Inflammatory macrophage treated with lipopolysaccharide for 1 hour (primary cell): Measurements from ENCODE around the gene ELAVL3.
"Not testable (repeated sequence)": the region's sequence is repeated elsewhere in the genome, so short reads cannot be mapped to it uniquely, and the experiment has no call there.

Source experiments
- DNase-seq, 2 donors: peaks; one replicate each; pipeline ENCODE4 v3.0.0-alpha.2; 2020 to 2022

ELAVL3 gene

DNA sequence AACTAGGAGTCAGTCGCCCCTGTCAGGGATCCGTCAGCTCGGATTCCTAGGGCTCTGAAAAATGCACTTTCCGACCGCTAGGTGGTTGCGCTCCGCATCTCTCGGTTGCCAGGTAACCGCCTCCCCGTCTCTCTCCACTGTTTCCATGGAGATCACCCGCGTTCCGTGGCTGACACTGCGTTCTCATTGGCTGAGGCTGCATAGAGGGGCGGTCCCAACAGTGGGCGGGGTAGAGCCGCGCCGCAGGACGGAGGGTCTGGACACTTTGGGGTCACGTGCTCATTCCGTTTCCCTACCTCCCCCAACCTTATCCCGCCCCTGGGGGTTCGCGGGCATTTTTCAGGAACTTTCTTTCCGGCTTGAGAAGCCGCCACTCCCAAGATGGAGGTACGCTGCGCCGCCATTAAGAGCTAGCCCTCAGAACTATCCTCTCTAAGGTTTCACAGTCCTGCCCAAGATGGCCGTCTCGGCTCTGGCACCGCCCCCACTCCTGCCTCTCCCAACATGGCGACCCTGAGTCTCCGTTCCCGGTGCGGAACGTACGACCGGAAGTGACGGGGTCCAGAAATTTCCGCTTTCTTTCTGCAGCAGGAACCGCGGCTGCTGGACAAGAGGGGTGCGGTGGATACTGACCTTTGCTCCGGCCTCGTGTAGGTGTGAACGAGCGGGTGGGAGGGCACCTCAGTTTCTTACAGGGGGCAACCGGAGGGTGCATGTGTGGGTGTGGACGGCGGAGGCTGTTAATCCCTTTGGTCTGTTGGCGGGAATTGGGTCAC is 45.6 kb downstream of the ELAVL3 start, which contains the start of the genes ODAD3 and PRKCSH:
ODAD3 (minus strand) TSS at position 65 of the 776 bp plus-strand sequence. CDS start 105 bp downstream, outside the sequence.
PRKCSH (plus strand) TSS at position 579 of the 776 bp plus-strand sequence. CDS start 483 bp downstream, outside the sequence.
- DNase-seq = peak; percentile 100

DNA sequence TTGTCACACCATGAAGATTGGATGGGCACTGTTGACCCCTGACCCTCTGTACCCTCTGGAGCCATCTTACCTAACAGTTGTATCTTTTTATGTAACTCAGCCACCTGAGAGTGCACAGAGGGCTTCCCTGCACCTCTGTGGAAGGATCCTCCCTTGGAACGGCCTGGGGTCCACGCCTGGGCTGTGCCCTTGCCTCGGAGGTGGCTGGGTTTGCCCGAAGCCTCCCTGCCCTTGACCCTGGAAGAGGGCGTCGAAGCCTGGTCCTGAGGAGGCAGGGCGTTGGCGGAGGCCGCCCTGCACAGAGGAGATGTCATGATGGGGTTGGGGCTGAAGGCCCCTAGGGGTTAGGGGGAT is 46.2 kb downstream of the ELAVL3 start:
- no peak for DNase-seq

DNA sequence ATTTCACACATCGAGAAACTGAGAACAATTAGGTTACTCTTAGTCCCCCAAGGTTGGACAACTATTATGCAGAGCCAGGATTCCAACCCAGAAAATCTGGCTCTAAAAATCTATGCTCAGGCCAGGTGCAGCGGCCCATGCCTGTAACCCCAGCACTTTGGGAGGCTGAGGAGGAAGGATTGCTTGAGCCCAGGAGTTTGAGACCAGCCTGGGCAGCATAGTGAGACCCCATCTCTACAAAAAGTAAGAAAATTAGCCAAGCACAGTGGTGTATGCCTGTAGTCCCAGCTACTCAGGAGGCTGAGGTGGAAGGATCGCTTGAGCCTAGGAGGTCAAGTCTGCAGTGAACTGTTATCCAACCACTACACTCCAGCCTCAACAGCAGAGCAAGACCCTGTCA is 47.3 kb downstream of the ELAVL3 start:
- not testable (repeated sequence) for DNase-seq

DNA sequence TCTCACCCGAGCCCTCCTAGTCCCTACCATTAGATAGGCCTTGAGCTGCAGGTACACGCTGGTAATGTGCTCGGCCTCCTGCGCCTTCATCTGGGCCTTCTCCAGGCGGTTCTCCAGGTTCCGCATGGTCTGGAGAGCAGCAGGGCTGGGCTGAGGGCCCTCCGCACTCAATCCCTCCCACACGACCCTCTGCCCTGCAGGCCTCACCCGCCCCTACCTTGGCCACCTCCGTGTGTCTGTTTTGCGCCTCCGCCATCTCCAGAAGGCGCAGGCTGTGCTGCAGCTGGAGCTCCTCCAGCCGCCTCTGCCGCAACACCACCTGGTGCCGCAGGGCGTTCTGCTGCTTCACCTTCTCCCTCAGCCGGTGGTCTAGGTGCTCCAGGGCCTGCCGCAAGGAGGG is 54.2 kb downstream of the ELAVL3 start:
- DNase-seq = no peak

DNA sequence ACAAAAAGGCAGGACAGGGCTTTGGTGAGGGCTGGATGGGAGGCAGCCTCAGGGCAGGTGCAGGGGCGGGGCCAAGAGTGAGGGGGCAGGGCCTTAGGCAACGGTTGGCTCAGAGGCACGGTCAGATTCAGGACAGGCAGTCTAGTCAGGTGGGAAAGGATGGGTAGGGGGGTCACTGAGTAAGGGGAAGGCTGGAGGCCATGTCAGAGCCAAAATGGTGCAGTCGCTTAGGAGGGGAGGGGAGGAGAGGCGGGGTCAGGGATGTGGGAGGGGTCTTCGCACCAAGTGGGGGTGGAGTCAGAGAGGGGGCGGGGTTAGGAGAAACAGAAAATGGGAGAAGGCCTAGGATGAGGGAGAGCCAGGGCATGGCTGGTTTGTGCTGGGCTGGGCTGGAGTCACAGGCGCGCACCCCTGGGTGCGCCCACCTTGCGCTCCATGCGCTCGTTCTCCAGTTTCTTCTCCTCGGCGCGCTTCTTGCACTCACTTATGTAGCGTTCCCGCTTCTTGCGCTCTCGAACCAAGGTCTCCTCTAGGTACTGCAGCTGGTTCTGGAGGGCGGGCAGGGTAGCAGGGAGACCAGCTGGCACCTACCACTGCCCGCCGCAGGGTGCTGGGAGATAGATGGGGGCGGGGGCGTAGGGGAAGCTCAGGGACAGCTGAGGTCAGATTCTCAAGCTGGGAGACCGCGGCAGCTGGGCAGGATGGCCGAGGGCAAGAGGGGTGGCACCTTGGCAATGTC is 55.0 kb downstream of the ELAVL3 start:
- no peak for DNase-seq

DNA sequence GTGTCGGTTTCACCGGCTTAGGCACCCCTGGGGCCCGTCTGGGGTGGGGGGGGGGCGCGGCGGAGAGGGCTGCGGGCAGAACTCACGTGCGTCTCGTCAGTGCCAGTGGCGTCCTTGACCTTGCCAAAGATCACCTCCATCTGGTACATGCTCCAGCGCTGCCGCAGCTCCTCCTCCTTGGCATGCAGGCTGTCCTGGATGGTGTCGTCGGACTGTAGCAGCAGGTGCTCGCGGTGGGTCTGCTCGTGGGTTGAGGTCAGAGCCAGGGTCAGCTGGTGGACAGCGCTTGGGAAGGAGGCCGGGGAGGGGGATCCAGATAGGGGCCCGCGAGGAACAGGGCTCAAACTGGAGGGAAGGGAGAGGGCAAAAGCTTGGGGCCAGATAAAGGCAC is 57.1 kb downstream of the ELAVL3 start:
- DNase-seq = no peak

DNA sequence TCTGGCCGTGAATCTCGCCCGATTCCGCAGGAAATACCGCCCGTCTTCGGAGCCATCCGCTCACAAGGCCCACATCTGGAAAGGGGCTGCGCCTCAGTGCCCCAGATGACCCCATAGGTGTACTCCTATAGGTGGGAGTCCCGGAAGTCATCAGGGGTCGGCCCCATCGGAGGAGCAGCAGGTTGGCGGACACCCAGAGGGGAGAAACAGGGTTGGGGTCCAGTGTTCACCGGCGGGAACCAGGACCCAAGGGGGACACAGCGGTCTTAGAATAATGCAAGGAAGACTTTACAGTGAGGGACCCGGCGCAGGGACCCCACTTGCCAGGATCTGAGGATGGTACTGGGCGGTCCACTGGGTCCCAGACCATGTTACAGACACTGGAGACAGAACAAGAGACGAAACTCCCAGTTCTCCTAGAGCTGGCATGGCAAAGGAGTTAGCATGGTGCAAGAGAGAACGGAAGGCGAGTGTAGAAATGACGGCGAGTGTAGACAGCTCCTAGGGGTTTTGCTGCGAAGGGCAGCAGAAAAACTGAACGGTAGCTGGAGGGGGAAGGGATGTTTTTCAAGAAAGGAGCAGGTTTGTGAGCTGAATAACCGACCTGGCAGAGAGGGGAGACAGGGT is 57.6 kb downstream of the ELAVL3 start:
- no peak for DNase-seq

DNA sequence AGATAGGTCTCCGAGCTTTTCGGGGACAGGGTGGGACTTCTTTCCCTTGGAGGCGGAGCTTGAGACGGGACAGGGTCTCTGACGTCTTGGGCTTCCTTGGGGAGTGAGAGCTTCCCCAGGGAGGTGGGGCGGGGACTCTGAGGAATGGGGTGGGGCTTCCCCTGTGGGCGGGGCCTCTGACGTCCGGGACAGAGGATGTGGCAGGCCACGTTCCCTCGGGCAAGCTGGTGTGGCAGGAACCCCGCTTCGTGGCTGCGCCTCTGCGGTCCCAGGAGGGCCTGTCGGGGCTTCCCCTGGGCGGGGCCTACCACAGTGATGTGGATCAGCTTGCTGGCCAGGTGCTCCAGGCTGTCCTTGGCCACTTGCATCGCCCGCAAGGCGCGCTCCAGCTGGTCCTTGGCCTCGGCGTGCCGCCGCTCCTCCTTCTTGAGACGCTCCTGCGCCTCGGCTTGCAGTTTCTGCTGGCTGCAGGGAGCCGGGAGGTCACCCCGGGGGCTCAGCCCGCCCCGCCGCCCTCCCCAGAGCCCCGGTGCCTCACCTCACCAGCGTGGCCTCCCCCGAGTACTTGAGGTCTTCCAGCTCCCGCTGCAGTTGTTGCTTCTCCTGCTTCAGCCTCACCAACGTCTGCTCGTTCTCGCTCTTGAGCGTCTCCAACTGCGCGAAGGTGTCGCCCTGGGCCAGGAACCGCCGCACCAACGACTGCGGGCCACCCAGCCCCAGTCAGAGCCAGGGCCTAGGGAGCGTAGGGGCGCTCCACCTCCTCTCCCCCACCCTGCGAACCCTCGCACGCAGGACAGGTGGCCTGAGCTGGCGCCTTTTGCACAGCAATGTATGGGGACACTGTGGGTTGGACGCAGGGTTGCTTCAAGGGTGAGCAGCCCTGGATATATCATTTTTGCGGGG is 58.4 kb downstream of the ELAVL3 start:
- peak; percentile 47 to 74 for DNase-seq

DNA sequence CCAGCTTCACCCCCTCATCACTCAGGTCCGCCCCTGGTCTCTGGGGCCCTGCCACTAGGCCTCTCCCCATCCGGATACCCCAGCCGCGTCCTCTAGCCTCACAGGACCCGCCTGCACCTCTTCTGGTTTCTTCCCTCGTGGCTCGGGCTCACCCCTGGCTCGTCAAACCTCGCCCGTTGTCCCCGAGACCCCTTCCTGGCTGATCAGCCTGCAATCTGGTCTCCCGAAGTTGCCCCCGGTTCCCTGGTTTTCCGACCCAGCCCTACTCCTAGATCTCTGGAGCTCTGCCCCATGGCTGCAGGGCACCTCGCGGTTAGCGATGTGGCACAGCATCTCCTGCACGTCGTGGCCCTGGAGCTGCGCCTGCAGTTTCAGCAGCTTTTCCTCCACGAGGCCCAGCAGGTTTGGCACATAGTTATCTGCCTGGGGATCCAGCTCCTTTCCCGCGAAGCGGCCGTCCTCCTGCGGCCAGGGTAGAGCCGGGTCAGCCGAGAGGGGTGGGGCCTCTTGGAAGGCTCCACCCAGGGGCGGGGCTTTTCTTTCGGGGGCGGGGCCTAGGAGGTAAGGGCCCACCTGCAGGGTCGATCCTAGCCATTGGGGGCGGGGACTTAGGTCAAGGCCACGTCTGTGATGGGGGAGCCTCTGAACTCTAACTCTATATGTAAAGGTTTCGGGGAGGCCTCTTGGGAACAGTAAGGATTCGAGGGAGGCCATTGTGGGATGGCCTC is 59.3 kb downstream of the ELAVL3 start:
- DNase-seq = peak in 1 of 2 donors; percentile 29

DNA sequence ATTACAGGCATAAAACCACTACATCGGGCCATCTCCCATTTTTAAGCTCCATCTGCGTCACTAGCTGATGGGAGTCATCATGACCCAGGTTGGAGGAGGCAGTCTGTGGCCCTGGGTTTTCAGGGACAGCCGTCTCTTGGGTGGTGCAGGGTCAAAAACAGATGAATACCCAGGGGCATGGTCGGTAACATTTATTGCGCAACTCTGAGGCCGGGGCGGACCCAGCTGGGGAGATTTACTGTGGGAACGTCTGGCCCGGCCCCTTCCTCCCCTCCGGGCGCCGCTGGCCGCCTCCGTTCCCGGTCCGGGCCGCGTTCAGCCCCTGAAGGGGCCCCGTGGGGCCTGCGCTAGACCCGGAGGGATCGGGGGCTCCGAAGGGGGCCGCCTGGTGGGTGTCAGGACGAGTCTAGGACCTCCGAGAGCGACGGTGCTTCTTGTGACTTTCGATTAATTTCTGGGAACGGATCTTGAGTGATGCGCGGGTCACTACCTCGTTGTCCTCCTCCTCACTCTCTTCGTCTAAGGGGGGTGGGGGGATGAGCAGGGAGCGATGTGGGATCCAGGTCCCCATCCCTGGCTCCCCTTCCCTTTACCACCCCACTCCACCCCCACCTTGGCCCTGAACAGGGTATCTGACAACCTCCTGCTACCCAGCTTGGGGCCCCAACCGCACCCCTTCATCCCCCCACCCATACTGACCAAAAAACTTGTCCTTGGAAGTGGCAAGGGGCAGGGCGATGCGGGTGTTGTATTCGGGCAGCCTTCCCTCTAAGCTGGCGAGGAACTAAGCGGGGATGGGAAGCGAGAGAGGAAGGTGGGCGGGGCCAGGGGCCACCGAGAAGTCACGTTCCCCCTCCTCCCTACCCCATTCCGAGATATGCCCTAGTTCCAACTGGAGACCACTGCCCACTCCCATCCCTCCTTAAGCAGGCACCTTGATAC is 60.1 kb downstream of the ELAVL3 start:
- DNase-seq = no peak

DNA sequence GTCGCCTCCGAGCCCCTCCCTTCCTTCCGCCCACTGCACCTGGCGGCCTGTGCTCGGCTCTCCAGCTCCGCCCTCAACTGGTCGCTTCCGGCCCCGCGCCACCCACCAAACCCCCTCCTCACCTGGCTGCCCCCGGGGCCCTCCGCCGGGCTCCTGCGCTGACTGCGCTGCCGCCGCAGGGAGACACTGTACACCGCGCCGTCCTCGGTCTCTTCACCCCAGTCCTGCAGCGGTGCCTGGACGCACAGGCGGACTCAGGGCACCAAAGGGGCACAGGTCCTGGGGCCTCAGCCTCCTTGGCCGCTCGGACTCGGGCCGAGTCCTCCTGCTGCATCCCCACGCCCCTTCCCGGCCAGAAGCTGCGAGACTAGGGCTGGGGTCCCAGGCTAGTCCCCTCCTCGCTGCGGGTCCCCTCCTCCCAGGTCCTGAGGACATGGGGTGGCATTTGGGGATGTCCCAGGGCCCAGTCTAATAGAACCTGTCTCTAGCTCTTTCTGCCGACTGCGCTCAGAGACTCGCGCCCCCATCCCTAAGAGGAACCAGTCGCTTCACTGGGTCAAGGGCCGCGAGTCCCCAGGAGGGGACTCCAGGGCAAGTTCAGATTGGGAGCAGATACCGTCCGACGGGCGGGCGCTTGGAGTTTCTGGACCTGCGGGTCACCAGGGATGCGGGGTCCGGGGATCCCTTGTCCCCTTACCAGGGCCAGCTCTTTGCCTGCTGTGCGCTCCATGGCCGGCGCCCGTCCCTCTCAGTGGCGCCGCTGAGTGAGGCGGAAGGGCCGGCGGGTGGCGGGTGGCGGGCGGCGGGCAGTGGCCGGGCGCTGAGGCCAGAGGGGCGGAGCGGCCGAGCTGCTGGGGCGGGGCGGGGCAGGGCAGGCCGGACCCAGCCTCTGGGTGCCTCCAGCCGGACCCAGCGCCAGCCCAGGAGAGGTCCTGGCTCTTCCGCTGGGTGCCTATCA is 62.0 kb downstream of the ELAVL3 start, which contains the start of gene RGL3:
RGL3 (minus strand) TSS at position 766 of the 958 bp plus-strand sequence; CDS start at position 730, 36 bp downstream.
- DNase-seq = peak in 1 of 2 donors; percentile 16

DNA sequence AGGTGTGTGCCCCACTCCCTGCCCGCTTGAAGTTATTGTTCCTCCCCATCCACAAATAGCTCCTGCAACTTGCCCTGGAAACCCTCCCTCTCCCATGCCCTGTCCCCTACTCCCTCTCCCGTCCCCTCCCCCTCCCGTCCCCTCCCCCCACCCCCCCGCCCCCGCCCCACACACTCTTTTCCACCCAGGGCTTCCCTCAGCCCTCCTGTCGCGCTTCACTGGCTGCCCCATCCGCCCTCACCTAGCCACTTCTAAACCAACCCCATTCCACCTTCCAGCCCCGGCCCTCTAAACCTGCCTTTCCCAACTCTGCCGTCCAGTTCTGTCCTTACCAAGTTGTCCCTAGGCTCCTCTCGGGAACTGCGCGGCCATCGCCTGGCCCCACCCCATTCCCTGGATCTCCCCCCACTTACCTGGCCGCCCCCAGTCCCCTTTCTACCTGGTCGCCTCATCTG is 62.7 kb downstream of the ELAVL3 start:
- no peak for DNase-seq

DNA sequence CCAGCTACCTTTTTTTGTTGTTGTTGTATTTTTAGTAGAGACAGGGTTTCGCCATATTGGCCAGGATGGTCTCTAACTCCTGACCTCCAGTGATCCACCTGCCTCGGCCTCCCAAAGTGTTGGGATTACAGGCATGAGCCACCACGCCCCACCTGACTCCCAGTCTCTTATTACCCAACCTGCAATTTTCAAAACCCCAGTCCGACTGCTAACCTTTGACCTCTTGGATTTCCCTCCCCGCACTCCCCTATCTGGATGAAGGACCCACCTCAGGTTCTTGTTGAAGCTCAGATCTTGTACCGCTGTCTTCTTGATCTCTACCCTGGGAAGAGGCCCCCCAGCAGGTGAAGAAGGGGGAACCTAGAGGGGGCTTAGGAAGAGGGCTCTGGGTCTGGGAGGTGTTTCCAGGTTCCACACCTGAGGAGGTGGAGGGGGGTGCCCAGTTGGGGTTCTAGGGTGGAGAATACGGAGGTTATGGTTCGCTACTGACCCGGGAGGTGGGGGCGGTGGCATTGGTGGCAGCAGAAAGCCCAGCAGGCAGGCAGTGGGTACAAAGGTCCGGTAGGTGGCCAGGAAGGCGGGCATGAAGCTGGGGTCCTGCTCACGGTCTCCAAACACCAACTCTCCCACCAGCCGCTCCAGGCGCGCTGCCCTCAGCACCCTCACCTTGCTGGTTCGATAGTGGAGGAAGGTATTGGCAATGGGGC is 64.3 kb downstream of the ELAVL3 start:
- no peak for DNase-seq

DNA sequence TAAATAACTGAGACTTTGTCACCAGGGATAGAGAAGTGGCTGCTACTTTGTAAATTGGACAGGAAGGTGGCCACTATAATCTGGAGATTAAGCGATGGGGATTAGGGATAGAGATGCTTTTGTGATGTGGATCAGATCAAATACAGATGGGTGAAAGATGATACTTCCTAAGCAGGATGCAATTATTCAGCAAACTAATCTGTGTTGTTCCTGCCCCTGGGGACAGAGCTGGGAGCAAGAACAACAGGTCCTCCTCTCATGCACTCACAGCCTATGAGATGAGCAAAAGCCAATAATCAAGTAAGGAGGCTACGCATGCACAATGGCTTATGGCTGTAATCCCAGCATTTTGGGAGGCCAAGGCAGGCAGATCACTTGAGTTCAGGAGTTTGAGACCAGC is 66.3 kb downstream of the ELAVL3 start:
- no peak for DNase-seq

DNA sequence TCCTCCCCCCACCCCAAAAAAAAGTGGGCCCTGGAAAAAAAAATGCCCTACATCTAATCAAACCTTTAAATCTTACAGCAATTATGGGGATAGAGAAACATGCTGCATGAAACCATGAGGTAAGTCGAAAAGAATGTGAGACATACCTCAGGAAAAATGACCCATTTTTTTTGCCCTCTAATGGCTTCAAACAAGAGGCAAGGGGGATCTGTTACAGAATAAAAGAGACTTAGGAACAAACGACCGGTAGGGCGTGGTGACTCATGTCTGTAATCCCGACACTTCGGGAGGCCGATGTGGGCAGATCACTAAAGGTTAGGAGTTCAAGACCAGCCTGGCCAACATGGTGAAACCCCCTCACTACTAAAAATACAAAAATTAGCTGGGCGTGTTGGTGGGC is 70.2 kb downstream of the ELAVL3 start:
- no peak for DNase-seq

DNA sequence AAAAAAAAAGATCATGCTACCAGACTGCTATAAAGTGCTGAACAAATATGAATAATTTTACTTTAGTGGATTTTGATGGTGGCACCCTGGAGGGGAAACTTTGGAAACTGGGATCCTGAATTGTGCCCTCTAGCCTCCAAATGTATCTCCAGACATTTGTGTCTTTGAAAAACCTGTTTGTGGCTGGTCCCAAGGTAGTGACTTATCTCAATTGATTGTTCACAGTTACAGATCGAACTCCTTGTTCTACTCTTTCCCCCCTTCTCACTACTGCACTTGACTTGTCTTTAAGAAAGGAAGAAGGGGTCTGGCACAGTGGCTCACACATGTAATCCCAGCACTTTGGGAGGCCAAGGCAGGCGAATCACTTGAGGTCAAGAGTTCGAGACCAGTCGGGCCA is 72.3 kb downstream of the ELAVL3 start:
- DNase-seq = no peak

DNA sequence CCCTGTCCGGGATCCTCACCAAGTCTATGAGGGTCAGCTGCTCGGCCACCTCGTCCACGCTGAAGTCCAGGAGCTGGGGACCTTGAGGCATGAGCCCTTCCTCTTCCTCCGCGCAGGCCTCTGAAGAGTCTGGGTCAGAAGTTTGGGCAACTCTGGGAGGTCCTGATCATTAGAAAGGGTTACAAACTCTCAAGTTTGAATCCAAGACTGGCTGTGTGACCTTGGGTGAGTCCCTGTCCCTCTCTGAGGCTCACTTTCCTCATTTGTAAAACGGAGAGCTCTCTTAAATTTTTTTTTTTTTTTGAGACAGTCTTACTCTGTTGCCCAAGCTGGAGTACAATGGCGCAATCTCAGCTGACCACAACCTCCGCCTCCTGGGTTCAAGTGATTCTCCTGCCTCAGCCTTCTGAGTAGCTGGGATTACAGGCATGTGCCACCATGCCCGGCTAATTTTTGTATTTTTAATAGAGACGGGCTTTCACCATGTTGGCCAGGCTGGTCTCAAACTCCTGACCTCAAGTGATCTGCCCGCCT is 74.1 kb downstream of the ELAVL3 start:
- peak; percentile 27 to 49 for DNase-seq
